ENCODE measurements around the gene SLC22A17.
"Not testable (repeated sequence)": the region's sequence is repeated elsewhere in the genome, so short reads cannot be mapped to it uniquely, and the experiment has no call there.

GRCh38 chr14:23400496-23401149 lies 47.9 kb upstream of the SLC22A17 start:
- TF ChIP-seq CTCF, POLR2A (IDR thresholded peaks at IDR 0.05): not testable (repeated sequence)

All from ovary (tissue), 3 donors.